NCI-H146 treated with DMSO at 0.1 percent for 48 hours (cell line): ENCODE results near the gene ITFG1.
"Not testable (repeated sequence)": the region's sequence is repeated elsewhere in the genome, so short reads cannot be mapped to it uniquely, and the experiment has no call there.

Experiments used
- DNase-seq: peaks from one replicate; lab custom pipeline; 2025; ENCODE audit not compliant: unreplicated experiment; lab: John Stamatoyannopoulos, UW

Gene ITFG1

GRCh38 chr16:47424846-47425245 is 36.0 kb downstream of the ITFG1 start:
- DNase-seq = no peak

GRCh38 chr16:47416869-47417268 is 44.0 kb downstream of the ITFG1 start:
- no peak for DNase-seq

- no peak for DNase-seq
Observed at GRCh38 chr16:47413041-47413440, 47.8 kb downstream of the ITFG1 start.

GRCh38 chr16:47408491-47408890 is 52.4 kb downstream of the ITFG1 start:
- DNase-seq = no peak

GRCh38 chr16:47395733-47396498 is 64.9 kb downstream of the ITFG1 start:
- no peak for DNase-seq

- no peak for DNase-seq
Observed at GRCh38 chr16:47392081-47392480, 68.8 kb downstream of the ITFG1 start.

GRCh38 chr16:47388705-47389104 is 72.2 kb downstream of the ITFG1 start:
- DNase-seq = no peak

- DNase-seq = no peak
Observed at GRCh38 chr16:47387026-47387734, 73.7 kb downstream of the ITFG1 start.

- no peak for DNase-seq
Observed at GRCh38 chr16:47386201-47386718, 74.6 kb downstream of the ITFG1 start.

GRCh38 chr16:47382362-47382761 is 78.5 kb downstream of the ITFG1 start:
- DNase-seq = no peak

GRCh38 chr16:47377154-47377553 is 83.7 kb downstream of the ITFG1 start:
- no peak for DNase-seq

GRCh38 chr16:47375423-47375822 is 85.4 kb downstream of the ITFG1 start:
- no peak for DNase-seq

- DNase-seq = no peak
Observed at GRCh38 chr16:47374629-47375028, 86.2 kb downstream of the ITFG1 start.

GRCh38 chr16:47371271-47372014 is 89.4 kb downstream of the ITFG1 start:
- no peak for DNase-seq

- DNase-seq = no peak
Observed at GRCh38 chr16:47370536-47370935, 90.3 kb downstream of the ITFG1 start.

GRCh38 chr16:47366228-47366627 is 94.6 kb downstream of the ITFG1 start:
- DNase-seq = no peak

GRCh38 chr16:47363761-47364160 is 97.1 kb downstream of the ITFG1 start:
- no peak for DNase-seq

GRCh38 chr16:47359478-47359877 is 101.4 kb downstream of the ITFG1 start:
- no peak for DNase-seq

GRCh38 chr16:47358816-47359215 is 102.0 kb downstream of the ITFG1 start:
- no peak for DNase-seq

- not testable (repeated sequence) for DNase-seq
Observed at GRCh38 chr16:47349029-47349428, 111.8 kb downstream of the ITFG1 start.

GRCh38 chr16:47347021-47347696 is 113.7 kb downstream of the ITFG1 start:
- DNase-seq = not testable (repeated sequence)
